PC-3 (cell line): ENCODE measurements around the gene FYTTD1. TPM values are rescaled to one million over a fixed set of nuclear protein-coding genes. Genes with fewer than 3 reads are reported as not detected.

Experiments used
- ATAC-seq: fragments of 200-7000 bp; cut with Tn5 transposase; 2 replicates; pipeline ENCODE4 v1.9.1; 2020; ENCODE audit warnings: mild to moderate bottlenecking, moderate library complexity
- BruUV-seq: library from RNA; stranded (reverse); fragments of 400-500 nt; replicated peaks from 2 replicates; lab custom pipeline; 2021; lab: Mats Ljungman, UMichigan
- CTCF ChIA-PET: fragments of 300-600 bp; sonication (Branson Sonifier 250); formaldehyde crosslinking; loops from one replicate; lab custom pipeline; 2022; ENCODE audit warnings: antibody characterized with exemption; lab: Charles Lee
- POLR2A ChIA-PET: fragments of 300-600 bp; sonication (Branson Sonifier 250); formaldehyde crosslinking; loops from one replicate; lab custom pipeline; 2022; ENCODE audit warnings: antibody characterized with exemption; ENCODE audit not compliant: unreplicated experiment; lab: Charles Lee
- DNase-seq: peaks from one replicate; pipeline ENCODE4 v3.0.0-alpha.2; 2015
- H2AFZ ChIP-seq: fragments of 300-600 bp; sonication (generic); 2 replicates; pipeline ENCODE4 v1.6.0; 2016; ENCODE audit warnings: antibody characterized with exemption, low read length
- H3F3A ChIP-seq: fragments of 300-600 bp; sonication (generic); one replicate; pipeline ENCODE4 v1.6.0; 2017; ENCODE audit warnings: antibody characterized with exemption, low read length, control low read depth, mild to moderate bottlenecking; ENCODE audit not compliant: unreplicated experiment
- H3K27ac ChIP-seq: fragments of 300-600 bp; sonication (generic); 2 replicates; pipeline ENCODE4 v1.5.1; 2016; ENCODE audit warnings: mild to moderate bottlenecking, low read length
- H3K27me3 ChIP-seq: fragments of 300-600 bp; sonication (generic); 2 replicates; pipeline ENCODE4 v1.6.1; 2016; ENCODE audit warnings: low read length, mixed read lengths
- H3K36me3 ChIP-seq: fragments of 300-600 bp; sonication (generic); 2 replicates; pipeline ENCODE4 v1.6.1; 2016; ENCODE audit warnings: low read depth, mixed run types, low read length, mixed read lengths
- H3K4me1 ChIP-seq: fragments of 300-600 bp; sonication (generic); 2 replicates; pipeline ENCODE4 v1.5.1; 2016; ENCODE audit warnings: low read length; ENCODE audit not compliant: insufficient read depth
- H3K4me2 ChIP-seq: fragments of 300-600 bp; sonication (generic); 2 replicates; pipeline ENCODE4 v1.6.0; 2016; ENCODE audit warnings: low read length
- H3K4me3 ChIP-seq: fragments of 300-600 bp; sonication (generic); 2 replicates; pipeline ENCODE4 v1.5.1; 2016; ENCODE audit warnings: mild to moderate bottlenecking, low read length, mixed read lengths
- H3K79me2 ChIP-seq: fragments of 300-600 bp; sonication (generic); 2 replicates; pipeline ENCODE4 v1.6.1; 2017; ENCODE audit warnings: low read length, mixed read lengths
- H3K9ac ChIP-seq: fragments of 300-600 bp; sonication (generic); 2 replicates; pipeline ENCODE4 v1.6.0; 2016; ENCODE audit warnings: mild to moderate bottlenecking, low read length
- H3K9me2 ChIP-seq: fragments of 300-600 bp; sonication (generic); replicated peaks from 2 replicates; pipeline ENCODE4 v1.6.1; 2016; ENCODE audit warnings: mixed run types, low read length, mixed read lengths
- H3K9me3 ChIP-seq: fragments of 300-600 bp; sonication (generic); 2 replicates; pipeline ENCODE4 v1.6.1; 2016; ENCODE audit warnings: low read length, mixed read lengths
- H4K20me1 ChIP-seq: fragments of 300-600 bp; sonication (generic); 2 replicates; pipeline ENCODE4 v1.6.1; 2016; ENCODE audit warnings: low read length, mixed read lengths
- EZH2 ChIP-seq: fragments of 300-600 bp; sonication (generic); IDR thresholded peaks from one replicate; pipeline ENCODE4 v1.6.1; 2017; ENCODE audit warnings: antibody characterized with exemption, mild to moderate bottlenecking, low read length; ENCODE audit not compliant: unreplicated experiment
- EZH2phosphoT487 ChIP-seq: fragments of 300-600 bp; sonication (generic); IDR thresholded peaks from 2 replicates; pipeline ENCODE4 v1.6.1; 2018; ENCODE audit warnings: mild to moderate bottlenecking, antibody characterized with exemption, low read length, borderline replicate concordance
- intact Hi-C: fragments of 100-400 bp; cut with micrococcal nuclease; formaldehyde crosslinking; loops from 2 replicates; pipeline ENCODE4 v1.9.0; 2023
- total RNA-seq: library from RNA; depleted of rRNA; stranded (reverse); fragments of >200 nt; gene quantifications from 2 replicates; pipeline ENCODE4 v1.2.3, GENCODE V29; 2014
- TF ChIP-seq, protein P1 (sequence below): fragments of 300-600 bp; sonication (generic); conservative IDR thresholded peaks from 2 replicates; pipeline ENCODE4 v1.5.1; 2017; ENCODE audit warnings: antibody characterized with exemption, low read depth, mild to moderate bottlenecking, low read length

FYTTD1 gene
- total RNA-seq, 1 experiment from 2014 or later: 85.4 TPM

DNA sequence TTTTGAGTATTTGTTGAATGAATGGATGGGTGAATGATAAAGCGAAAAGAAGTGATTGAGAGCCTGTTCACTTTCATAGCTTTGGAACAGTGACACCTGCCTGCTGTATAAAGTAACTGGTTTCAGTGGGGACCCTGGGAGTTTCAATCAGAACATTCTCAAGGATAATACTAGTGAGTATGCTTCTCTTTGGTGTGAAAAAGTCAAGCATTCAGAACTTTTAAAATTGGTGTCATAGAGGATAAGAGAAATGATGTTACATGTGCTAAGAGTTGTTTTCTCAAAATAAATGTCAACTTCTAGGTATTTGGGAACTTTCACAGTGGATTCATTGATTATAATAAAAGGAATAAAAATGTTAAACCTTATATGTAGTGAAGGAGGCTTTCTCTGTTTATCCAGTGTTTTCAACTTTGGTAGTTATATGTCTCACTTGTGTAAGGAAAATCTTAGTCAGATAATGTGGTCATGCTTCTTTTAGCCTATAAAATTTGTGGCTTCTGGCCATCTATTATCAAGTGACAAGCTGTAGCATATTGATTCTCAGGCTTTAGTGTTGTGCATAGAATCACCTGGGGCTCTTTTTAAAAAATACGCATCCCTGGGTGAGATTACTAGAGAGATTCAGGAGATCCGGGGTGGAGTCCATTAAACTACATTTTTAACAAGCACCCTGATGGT lies 53.2 kb downstream of the FYTTD1 start:
- Histone ChIP-seq H3K4me1 (peaks cover 21% of the 10 kb centered on the region), H3K27me3 (no peaks in the 10 kb centered on the region), H3K4me2 (peak overlapping the region; percentile 10; the same call in 1 of the 2 replicates), H4K20me1 (peaks cover 14% of the 10 kb centered on the region; the same call in 1 of the 2 replicates), H2AFZ (no peak overlapping the region), H3F3A (no peaks in the 10 kb centered on the region), H3K36me3 (no peaks in the 10 kb centered on the region), H3K9ac (no peak overlapping the region), H3K79me2 (peaks cover 79% of the 10 kb centered on the region), H3K27ac (peak overlapping the region; percentile 52), H3K9me2 (no peaks in the 10 kb centered on the region), H3K9me3 (no peaks in the 10 kb centered on the region), H3K4me3 (no peak overlapping the region)
- POLR2A ChIA-PET: no interaction called here
- no TSS peak for BruUV-seq
- no peak for TF ChIP-seq EZH2
- TF ChIP-seq, protein P1, sequence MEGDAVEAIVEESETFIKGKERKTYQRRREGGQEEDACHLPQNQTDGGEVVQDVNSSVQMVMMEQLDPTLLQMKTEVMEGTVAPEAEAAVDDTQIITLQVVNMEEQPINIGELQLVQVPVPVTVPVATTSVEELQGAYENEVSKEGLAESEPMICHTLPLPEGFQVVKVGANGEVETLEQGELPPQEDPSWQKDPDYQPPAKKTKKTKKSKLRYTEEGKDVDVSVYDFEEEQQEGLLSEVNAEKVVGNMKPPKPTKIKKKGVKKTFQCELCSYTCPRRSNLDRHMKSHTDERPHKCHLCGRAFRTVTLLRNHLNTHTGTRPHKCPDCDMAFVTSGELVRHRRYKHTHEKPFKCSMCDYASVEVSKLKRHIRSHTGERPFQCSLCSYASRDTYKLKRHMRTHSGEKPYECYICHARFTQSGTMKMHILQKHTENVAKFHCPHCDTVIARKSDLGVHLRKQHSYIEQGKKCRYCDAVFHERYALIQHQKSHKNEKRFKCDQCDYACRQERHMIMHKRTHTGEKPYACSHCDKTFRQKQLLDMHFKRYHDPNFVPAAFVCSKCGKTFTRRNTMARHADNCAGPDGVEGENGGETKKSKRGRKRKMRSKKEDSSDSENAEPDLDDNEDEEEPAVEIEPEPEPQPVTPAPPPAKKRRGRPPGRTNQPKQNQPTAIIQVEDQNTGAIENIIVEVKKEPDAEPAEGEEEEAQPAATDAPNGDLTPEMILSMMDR: peak; percentile 19; the same call in 1 of the 2 replicates
- peak; percentile 63 for DNase-seq
- CTCF ChIA-PET: interaction anchor here (0.7 kb wide), 1 partner anchor 61 kb away, joined by 3 read pairs; no protein-coding TSS in a partner anchor
- ATAC-seq: peak; percentile 62
- intact Hi-C loops: loop anchor here (1.0 kb wide), 1 partner anchor 10 kb away; no protein-coding TSS in a partner anchor

DNA sequence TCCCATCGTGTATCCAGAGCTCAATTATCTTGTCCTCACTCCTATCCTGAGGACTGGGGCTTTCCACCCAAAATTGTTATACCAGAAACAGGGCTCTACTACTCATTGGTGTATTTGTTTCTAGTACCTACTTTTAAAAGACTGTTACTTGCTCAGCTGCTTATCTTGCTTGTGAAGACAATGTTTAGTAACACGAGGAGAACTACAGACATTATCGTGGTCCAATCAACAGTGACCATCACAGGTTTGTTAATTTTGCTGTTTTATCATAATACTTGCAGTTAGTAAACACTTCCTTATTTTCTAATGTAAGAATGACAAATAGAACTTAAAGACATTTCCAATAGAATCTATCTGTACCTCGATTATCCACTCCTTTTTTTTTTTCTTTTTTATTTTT lies 54.8 kb downstream of the FYTTD1 start:
- CTCF ChIA-PET: no interaction called here
- H3K9me2 ChIP-seq: no peaks in the 10 kb centered on the region
- ATAC-seq (no peak), DNase-seq (no peak)
- no peaks in the 10 kb centered on the region for H3F3A ChIP-seq
- no peaks in the 10 kb centered on the region for H3K27me3 ChIP-seq
- POLR2A ChIA-PET: no interaction called here
- H2AFZ ChIP-seq: no peak overlapping the region
- no peaks in the 10 kb centered on the region for H3K9me3 ChIP-seq
- no TSS peak for BruUV-seq
- intact Hi-C loops: no loop called here
- peaks cover 21% of the 10 kb centered on the region for H3K4me1 ChIP-seq
- no peak overlapping the region for H3K27ac ChIP-seq
- no peaks in the 10 kb centered on the region for H3K36me3 ChIP-seq
- no peak overlapping the region for H3K4me3 ChIP-seq
- no peak overlapping the region for H3K4me2 ChIP-seq
- TF ChIP-seq, protein P1: no peak
- TF ChIP-seq EZH2phosphoT487: no peak
- no peak for TF ChIP-seq EZH2
- H4K20me1 ChIP-seq: peaks cover 14% of the 10 kb centered on the region; the same call in 1 of the 2 replicates
- H3K9ac ChIP-seq: no peak overlapping the region
- peaks cover 79% of the 10 kb centered on the region for H3K79me2 ChIP-seq

DNA sequence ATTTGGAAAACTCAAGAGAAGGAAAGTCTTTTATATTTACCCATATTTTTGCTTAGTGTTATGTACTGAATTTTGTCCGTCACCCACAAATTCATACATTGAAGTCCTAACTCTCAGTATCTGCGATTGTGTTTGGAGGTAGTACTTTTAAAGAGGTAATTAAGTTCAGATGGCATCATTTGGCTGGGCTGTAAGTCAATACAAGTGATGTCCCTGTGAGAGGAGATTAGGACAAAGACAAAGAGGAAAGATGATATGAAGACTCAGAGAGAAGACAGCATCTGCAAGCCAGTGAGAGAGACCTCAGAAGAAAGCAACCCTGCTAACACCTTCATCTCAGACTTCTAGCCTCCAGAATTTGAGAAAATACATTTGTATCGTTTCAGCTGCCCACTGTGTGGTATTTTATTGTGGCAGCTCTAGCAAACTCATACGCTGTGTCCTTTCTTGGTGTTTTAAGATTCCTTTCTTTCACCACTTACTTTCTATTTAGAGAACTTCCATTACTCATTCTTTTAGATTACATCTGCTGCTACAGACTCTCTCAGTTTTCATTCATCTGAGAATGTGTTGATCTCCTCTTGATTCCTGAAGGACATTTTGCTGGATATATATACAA lies 58.4 kb downstream of the FYTTD1 start:
- TF ChIP-seq EZH2 (no peak), EZH2phosphoT487 (no peak)
- TF ChIP-seq, protein P1: no peak
- POLR2A ChIA-PET: no interaction called here
- H4K20me1 ChIP-seq: peaks cover 10% of the 10 kb centered on the region; the same call in 1 of the 2 replicates
- no peak overlapping the region for H3K27ac ChIP-seq
- no TSS peak for BruUV-seq
- no peak for DNase-seq
- H3K9ac ChIP-seq: no peak overlapping the region
- H3K9me3 ChIP-seq: no peaks in the 10 kb centered on the region
- no peak overlapping the region for H2AFZ ChIP-seq
- H3K4me2 ChIP-seq: no peak overlapping the region
- intact Hi-C loops: no loop called here
- H3K4me3 ChIP-seq: no peak overlapping the region
- no peak for ATAC-seq
- CTCF ChIA-PET: no interaction called here
- H3F3A ChIP-seq: no peaks in the 10 kb centered on the region
- H3K79me2 ChIP-seq: peaks cover 77% of the 10 kb centered on the region
- no peaks in the 10 kb centered on the region for H3K9me2 ChIP-seq
- peaks cover 4% of the 10 kb centered on the region for H3K4me1 ChIP-seq
- no peaks in the 10 kb centered on the region for H3K36me3 ChIP-seq
- H3K27me3 ChIP-seq: no peaks in the 10 kb centered on the region
